RWPE2 (cell line): ENCODE data around the gene LIG1.

Experiments
- ATAC-seq: fragments of 200-7000 bp; cut with Tn5 transposase; 3 replicates; pipeline ENCODE4 v1.9.1; 2021; ENCODE audit warnings: low read depth
- DNase-seq: peaks from one replicate; pipeline ENCODE4 v3.0.0-alpha.2; 2020; ENCODE audit warnings: low spot score
- H3K27ac ChIP-seq: fragments of 450-650 bp; 2 replicates; pipeline ENCODE4 v1.5.1; 2017; ENCODE audit warnings: mild to moderate bottlenecking; ENCODE audit not compliant: poor library complexity, severe bottlenecking
- H3K27me3 ChIP-seq: fragments of 250-450 bp; sonication (Bioruptor Pico); 2 replicates; pipeline ENCODE4 v1.5.1; 2021; ENCODE audit warnings: mild to moderate bottlenecking, moderate library complexity; ENCODE audit not compliant: insufficient read depth, poor library complexity, severe bottlenecking
- H3K36me3 ChIP-seq: fragments of 250-450 bp; sonication (Bioruptor Pico); 2 replicates; pipeline ENCODE4 v1.5.1; 2020; ENCODE audit warnings: low read depth, mild to moderate bottlenecking, moderate library complexity
- H3K4me1 ChIP-seq: fragments of 250-450 bp; sonication (Bioruptor Pico); 2 replicates; pipeline ENCODE4 v1.5.1; 2021; ENCODE audit warnings: mild to moderate bottlenecking, moderate library complexity; ENCODE audit not compliant: insufficient read depth, poor library complexity, severe bottlenecking
- H3K4me3 ChIP-seq: fragments of 250-450 bp; sonication (Bioruptor Pico); 2 replicates; pipeline ENCODE4 v1.5.1; 2021; ENCODE audit warnings: mild to moderate bottlenecking, moderate library complexity; ENCODE audit not compliant: severe bottlenecking
- H3K9me3 ChIP-seq: fragments of 250-450 bp; sonication (Bioruptor Pico); 2 replicates; pipeline ENCODE4 v1.5.1; 2021; ENCODE audit warnings: mild to moderate bottlenecking, moderate library complexity; ENCODE audit not compliant: severe bottlenecking
- TF ChIP-seq, protein P1 (sequence below): fragments of 450-650 bp; IDR thresholded peaks from one replicate; pipeline ENCODE4 v1.5.1; 2017; ENCODE audit warnings: mild to moderate bottlenecking, moderate library complexity; ENCODE audit not compliant: poor library complexity, severe bottlenecking

The LIG1 gene

DNA sequence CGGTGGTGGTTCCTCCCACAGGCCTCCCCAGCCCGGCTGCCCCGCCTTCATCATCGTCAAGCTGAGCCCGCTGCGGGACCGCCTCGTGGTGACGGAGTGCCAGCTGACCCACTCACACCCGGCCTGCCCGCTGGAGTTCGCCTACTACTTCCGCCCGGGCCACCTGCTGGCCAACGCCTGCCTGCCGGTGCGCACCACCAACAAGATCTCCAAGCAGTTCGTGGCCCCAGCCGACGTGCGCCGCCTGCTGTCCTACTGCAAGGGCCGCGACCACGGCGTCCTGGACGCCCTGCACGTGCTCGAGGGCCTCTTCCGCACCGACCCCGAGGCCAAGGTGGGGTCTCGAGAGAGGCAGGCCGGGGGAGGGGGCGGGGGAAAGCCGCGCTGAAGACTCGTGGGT is 12.3 kb upstream of the LIG1 start:
- H3K4me1 ChIP-seq = no peaks in the 10 kb centered on the region
- H3K9me3 ChIP-seq = no peaks in the 10 kb centered on the region
- no peak overlapping the region for H3K27ac ChIP-seq
- H3K27me3 ChIP-seq = no peaks in the 10 kb centered on the region
- TF ChIP-seq, protein P1, sequence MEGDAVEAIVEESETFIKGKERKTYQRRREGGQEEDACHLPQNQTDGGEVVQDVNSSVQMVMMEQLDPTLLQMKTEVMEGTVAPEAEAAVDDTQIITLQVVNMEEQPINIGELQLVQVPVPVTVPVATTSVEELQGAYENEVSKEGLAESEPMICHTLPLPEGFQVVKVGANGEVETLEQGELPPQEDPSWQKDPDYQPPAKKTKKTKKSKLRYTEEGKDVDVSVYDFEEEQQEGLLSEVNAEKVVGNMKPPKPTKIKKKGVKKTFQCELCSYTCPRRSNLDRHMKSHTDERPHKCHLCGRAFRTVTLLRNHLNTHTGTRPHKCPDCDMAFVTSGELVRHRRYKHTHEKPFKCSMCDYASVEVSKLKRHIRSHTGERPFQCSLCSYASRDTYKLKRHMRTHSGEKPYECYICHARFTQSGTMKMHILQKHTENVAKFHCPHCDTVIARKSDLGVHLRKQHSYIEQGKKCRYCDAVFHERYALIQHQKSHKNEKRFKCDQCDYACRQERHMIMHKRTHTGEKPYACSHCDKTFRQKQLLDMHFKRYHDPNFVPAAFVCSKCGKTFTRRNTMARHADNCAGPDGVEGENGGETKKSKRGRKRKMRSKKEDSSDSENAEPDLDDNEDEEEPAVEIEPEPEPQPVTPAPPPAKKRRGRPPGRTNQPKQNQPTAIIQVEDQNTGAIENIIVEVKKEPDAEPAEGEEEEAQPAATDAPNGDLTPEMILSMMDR = no peak
- H3K4me3 ChIP-seq = no peak overlapping the region
- no peaks in the 10 kb centered on the region for H3K36me3 ChIP-seq
- ATAC-seq (no peak), DNase-seq (no peak)

DNA sequence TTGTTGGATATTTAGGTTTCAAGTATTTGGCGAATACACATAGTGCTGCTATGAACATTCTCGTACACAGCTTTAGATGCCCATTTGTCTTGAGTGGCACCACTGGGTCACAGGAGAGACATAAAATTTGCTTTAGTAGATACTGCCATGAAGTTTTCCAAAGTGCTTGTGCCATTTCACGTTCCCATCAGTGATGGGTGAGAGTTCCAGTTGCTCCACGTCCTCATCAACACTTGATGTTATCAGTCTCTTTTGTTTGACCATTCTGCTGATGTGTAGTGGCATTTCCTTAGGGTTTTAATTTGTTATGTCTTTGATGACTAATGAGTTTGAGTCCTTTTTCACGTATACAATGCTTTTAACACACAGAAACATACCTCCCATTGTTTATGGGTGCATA is 11.4 kb upstream of the LIG1 start:
- no peaks in the 10 kb centered on the region for H3K36me3 ChIP-seq
- DNase-seq = no peak
- no peak for ATAC-seq
- no peak overlapping the region for H3K27ac ChIP-seq
- H3K9me3 ChIP-seq = no peaks in the 10 kb centered on the region
- no peak overlapping the region for H3K4me3 ChIP-seq
- no peaks in the 10 kb centered on the region for H3K27me3 ChIP-seq
- H3K4me1 ChIP-seq = no peaks in the 10 kb centered on the region
- TF ChIP-seq, protein P1 = no peak

DNA sequence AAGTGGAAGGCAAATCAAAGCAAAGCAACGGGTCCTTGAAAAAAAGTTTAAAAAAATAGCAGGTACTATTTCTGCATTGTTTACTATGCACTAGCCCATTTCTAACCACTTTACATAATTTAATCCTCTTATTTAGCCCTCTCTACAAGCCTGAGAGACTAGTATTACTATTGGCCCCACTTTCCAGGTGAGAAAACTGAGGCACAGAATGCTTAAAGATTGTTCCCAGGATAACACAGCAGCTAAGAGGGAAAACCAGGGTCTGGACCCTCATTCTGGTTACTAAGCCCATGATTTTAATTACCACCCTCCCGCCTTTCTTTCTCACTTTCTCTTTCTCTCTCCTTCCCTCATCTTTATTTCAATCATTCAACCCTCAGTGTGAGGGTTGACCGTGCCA is 6.1 kb upstream of the LIG1 start:
- Histone ChIP-seq H3K27ac (no peak overlapping the region), H3K4me3 (no peak overlapping the region), H3K27me3 (no peaks in the 10 kb centered on the region), H3K36me3 (peaks cover 29% of the 10 kb centered on the region), H3K9me3 (no peaks in the 10 kb centered on the region), H3K4me1 (no peaks in the 10 kb centered on the region)
- no peak for ATAC-seq
- no peak for DNase-seq
- TF ChIP-seq, protein P1 = no peak

DNA sequence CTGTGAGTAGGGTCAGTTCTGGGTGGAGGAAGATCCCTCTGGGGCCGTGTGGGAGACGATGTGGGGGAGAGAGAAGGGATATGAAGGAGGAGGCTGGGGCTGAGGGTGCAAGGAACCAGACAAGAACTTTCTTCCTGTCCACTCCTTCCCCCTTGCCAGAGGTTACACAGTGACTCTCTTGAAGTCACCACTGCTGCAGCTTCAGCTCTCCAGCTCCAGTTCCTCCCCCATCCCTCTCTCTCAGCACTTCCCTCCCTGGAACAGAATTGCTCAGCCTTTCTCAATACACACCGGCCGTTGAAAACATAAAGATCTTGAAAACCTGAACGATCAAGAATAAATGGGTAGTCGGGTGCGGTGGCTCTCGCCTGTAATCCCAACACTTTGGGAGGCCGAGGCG is 5.4 kb upstream of the LIG1 start:
- no peaks in the 10 kb centered on the region for H3K27me3 ChIP-seq
- H3K9me3 ChIP-seq = no peaks in the 10 kb centered on the region
- H3K36me3 ChIP-seq = peaks cover 29% of the 10 kb centered on the region
- H3K4me1 ChIP-seq = no peaks in the 10 kb centered on the region
- DNase-seq (no peak), ATAC-seq (no peak)
- TF ChIP-seq, protein P1 = no peak
- no peak overlapping the region for H3K27ac ChIP-seq
- H3K4me3 ChIP-seq = no peak overlapping the region

DNA sequence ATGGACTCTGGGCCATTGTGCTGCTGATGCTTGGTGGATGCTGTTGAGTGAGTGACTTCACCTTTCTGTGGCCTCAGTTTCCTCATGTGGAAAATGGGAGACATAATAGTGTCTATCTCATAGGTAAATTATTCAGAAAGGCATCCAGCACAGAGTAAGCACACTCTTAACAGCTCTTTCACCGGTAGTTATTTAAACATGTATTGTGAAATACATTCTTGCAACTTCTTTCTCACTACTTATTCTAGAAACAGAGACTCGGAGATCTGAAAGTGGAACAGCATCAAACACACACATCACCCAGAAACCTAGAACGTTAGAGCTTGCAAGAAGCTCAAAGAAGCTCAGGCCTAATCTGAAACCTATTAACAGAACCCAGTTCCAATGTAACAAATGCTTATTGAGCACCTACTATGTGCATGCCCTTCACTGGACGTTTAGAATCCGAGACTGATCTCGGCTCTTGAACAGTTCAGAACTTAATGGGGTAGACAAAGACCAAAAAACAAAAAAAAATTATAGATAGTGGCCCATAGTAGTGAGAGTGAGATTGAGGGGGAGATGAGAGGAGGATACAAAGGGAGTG is 4.4 kb upstream of the LIG1 start:
- H3K4me3 ChIP-seq = no peak overlapping the region
- ATAC-seq = no peak
- H3K27ac ChIP-seq = no peak overlapping the region
- no peaks in the 10 kb centered on the region for H3K9me3 ChIP-seq
- no peak for DNase-seq
- TF ChIP-seq, protein P1 = no peak
- H3K4me1 ChIP-seq = no peaks in the 10 kb centered on the region
- H3K36me3 ChIP-seq = peaks cover 29% of the 10 kb centered on the region
- no peaks in the 10 kb centered on the region for H3K27me3 ChIP-seq
